Common myeloid progenitor, CD34-positive (primary cell): ENCODE measurements around the gene ZNF778.
"Not testable (repeated sequence)": the region's sequence is repeated elsewhere in the genome, so short reads cannot be mapped to it uniquely, and the experiment has no call there.

Experiments used
- CTCF ChIA-PET: fragments of 350-600 bp; sonication (Branson Sonifier 250); formaldehyde crosslinking; loops from one replicate; lab custom pipeline; 2021; ENCODE audit warnings: antibody characterized with exemption; lab: Charles Lee
- POLR2A ChIA-PET: fragments of 350-600 bp; sonication (Branson Sonifier 250); formaldehyde crosslinking; loops from one replicate; lab custom pipeline; 2021; ENCODE audit warnings: antibody characterized with exemption; lab: Charles Lee
- DNase-seq, 3 donors: peaks; one replicate each; pipeline versions ENCODE4 v3.0.0 to v3.0.0-alpha.2; 2013
- H3K27ac ChIP-seq, 2 experiments: 1 replicate in 1 of 2; 2 replicates in 1 of 2; pipeline ENCODE4 v1.7.0; 2013; ENCODE audit warnings: inconsistent platforms in 2 of 2, low read length in 2 of 2, mild to moderate bottlenecking in 2 of 2, low read depth in 1 of 2, moderate library complexity in 1 of 2; ENCODE audit not compliant: severe bottlenecking in 2 of 2, insufficient read depth in 1 of 2, poor library complexity in 1 of 2
- H3K27me3 ChIP-seq, 5 experiments: replicated peaks in 2 of 5; 1 replicate in 3 of 5; 2 replicates in 2 of 5; pipeline versions ENCODE4 v1.6.1 to v1.7.0; 2013; ENCODE audit warnings: low read length in 4 of 5, mild to moderate bottlenecking in 2 of 5, moderate library complexity in 2 of 5, inconsistent platforms in 1 of 5; ENCODE audit not compliant: insufficient read depth in 5 of 5, control insufficient read depth in 4 of 5
- H3K36me3 ChIP-seq, 4 experiments: 1 replicate in 2 of 4; 2 replicates in 2 of 4; pipeline versions ENCODE4 v1.6.1 to v1.7.0; 2013; ENCODE audit warnings: low read length in 3 of 4, control low read depth in 1 of 4, mild to moderate bottlenecking in 1 of 4; ENCODE audit not compliant: control insufficient read depth in 4 of 4, insufficient read depth in 4 of 4
- H3K4me1 ChIP-seq, 4 experiments: 1 replicate in 3 of 4; 2 replicates in 1 of 4; pipeline versions ENCODE4 v1.6.1 to v1.7.1; 2013; ENCODE audit warnings: low read length in 3 of 4, mild to moderate bottlenecking in 3 of 4, control low read depth in 1 of 4, inconsistent platforms in 1 of 4, moderate library complexity in 1 of 4; ENCODE audit not compliant: control insufficient read depth in 4 of 4, insufficient read depth in 4 of 4; ENCODE audit errors: control extremely low read depth in 1 of 4
- H3K4me3 ChIP-seq, 7 experiments: 1 replicate in 4 of 7; 2 replicates in 3 of 7; pipeline versions ENCODE4 v1.5.1 to v1.7.0; 2013; ENCODE audit warnings: mild to moderate bottlenecking in 7 of 7, low read length in 6 of 7, moderate library complexity in 6 of 7, inconsistent platforms in 2 of 7, low read depth in 2 of 7, control low read depth in 1 of 7; ENCODE audit not compliant: insufficient read depth in 4 of 7, control insufficient read depth in 1 of 7; ENCODE audit errors: extremely low read depth in 1 of 7
- H3K9me3 ChIP-seq, 5 experiments: 1 replicate in 4 of 5; 2 replicates in 1 of 5; pipeline versions ENCODE4 v1.6.1 to v1.7.1; 2013; ENCODE audit warnings: low read length in 4 of 5, mild to moderate bottlenecking in 2 of 5, inconsistent platforms in 1 of 5, low read depth in 1 of 5, moderate library complexity in 1 of 5; ENCODE audit not compliant: control insufficient read depth in 4 of 5, insufficient read depth in 2 of 5; ENCODE audit errors: control extremely low read depth in 1 of 5
- WGBS: methylation state at CpG from one replicate; pipeline ENCODE4 v1.1.5; 2013; ENCODE audit not compliant: insufficient coverage; 5-methylcytosine and 5-hydroxymethylcytosine counted together

ZNF778 gene

GRCh38 chr16:89192186-89192955 lies 25.1 kb upstream of the ZNF778 start:
- DNase-seq: peak; percentile 85 to 93 (median 91)
- H3K27ac ChIP-seq, H3K9me3 ChIP-seq, POLR2A ChIA-PET, H3K36me3 ChIP-seq: not testable (repeated sequence)
- Histone ChIP-seq H3K27me3 (peaks cover 0 to 14% (median 2%) of the 10 kb centered on the region in 5 experiments), H3K4me3 (peak overlapping the region in 6 of 7 experiments; percentile 23 to 65 (median 52)), H3K4me1 (peaks cover 0 to 25% (median 23%) of the 10 kb centered on the region in 4 experiments)
- under 1% methylated on average over 35 of the region's 63 CpGs for WGBS
- CTCF ChIA-PET: interaction anchor here (0.8 kb wide), 1 partner anchor 19 kb away, joined by 3 read pairs; no protein-coding TSS in a partner anchor

- DNase-seq: peak; percentile 75 to 89 (median 85)
- Histone ChIP-seq H3K4me1 (peaks cover 0 to 25% (median 23%) of the 10 kb centered on the region in 4 experiments), H3K9me3 (peaks cover 0 to 2% (median 0%) of the 10 kb centered on the region in 5 experiments), H3K36me3 (no peaks in the 10 kb centered on the region), H3K27me3 (peaks cover 0 to 21% (median 2%) of the 10 kb centered on the region in 5 experiments), H3K4me3 (peak overlapping the region in 1 of 7 experiments; percentile 11), H3K27ac (no peak overlapping the region)
- 29% methylated on average over 8 of the region's 39 CpGs for WGBS
- POLR2A ChIA-PET: no interaction called here
- CTCF ChIA-PET: interaction anchor here (0.8 kb wide), 1 partner anchor 20 kb away, joined by 3 read pairs; no protein-coding TSS in a partner anchor
Observed at GRCh38 chr16:89192956-89193575, 24.4 kb upstream of the ZNF778 start.

DNA sequence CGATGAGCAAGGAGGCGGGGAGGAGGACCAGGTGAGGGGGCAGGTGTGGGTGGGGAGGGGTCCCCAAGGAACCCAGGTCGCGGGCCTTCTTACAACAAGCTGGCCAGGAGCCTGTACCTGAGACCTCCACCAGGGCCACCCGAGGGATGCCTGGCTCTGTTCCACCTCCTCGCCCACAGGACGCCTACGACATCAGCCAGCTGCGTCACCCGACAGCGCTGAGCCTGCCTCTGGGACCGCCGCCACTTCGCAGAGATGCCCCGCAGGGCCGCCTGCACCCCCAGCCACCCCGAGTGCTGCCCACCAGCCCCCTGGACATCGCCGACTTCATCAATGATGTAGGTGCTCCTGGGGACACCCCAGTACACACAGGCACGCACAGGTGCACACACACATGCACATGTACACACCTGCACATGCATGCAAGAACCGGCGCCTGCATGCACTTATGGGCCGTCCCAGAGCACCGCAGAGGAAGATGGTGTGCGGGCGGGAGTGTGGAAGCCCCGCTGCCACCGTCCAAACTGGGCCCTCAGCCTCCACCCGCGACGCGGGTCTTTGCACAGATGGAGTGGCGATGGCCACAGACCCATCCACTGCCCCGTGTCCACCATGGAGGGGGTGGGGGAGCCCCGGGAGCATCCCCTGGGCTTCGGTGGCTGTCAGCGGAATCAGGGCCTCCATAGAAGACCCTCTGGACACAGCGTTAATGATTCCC lies 23.8 kb upstream of the ZNF778 start:
- POLR2A ChIA-PET: no interaction called here
- no peak for DNase-seq
- no peaks in the 10 kb centered on the region for H3K36me3 ChIP-seq
- no peak overlapping the region for H3K27ac ChIP-seq
- WGBS: 85% methylated on average over 33 of the region's 38 CpGs
- peaks cover 0 to 2% (median 0%) of the 10 kb centered on the region in 5 experiments for H3K9me3 ChIP-seq
- peaks cover 0 to 28% (median 2%) of the 10 kb centered on the region in 5 experiments for H3K27me3 ChIP-seq
- H3K4me1 ChIP-seq: peaks cover 0 to 25% (median 23%) of the 10 kb centered on the region in 4 experiments
- H3K4me3 ChIP-seq: peak overlapping the region in 1 of 7 experiments; percentile 11
- CTCF ChIA-PET: no interaction called here

DNA sequence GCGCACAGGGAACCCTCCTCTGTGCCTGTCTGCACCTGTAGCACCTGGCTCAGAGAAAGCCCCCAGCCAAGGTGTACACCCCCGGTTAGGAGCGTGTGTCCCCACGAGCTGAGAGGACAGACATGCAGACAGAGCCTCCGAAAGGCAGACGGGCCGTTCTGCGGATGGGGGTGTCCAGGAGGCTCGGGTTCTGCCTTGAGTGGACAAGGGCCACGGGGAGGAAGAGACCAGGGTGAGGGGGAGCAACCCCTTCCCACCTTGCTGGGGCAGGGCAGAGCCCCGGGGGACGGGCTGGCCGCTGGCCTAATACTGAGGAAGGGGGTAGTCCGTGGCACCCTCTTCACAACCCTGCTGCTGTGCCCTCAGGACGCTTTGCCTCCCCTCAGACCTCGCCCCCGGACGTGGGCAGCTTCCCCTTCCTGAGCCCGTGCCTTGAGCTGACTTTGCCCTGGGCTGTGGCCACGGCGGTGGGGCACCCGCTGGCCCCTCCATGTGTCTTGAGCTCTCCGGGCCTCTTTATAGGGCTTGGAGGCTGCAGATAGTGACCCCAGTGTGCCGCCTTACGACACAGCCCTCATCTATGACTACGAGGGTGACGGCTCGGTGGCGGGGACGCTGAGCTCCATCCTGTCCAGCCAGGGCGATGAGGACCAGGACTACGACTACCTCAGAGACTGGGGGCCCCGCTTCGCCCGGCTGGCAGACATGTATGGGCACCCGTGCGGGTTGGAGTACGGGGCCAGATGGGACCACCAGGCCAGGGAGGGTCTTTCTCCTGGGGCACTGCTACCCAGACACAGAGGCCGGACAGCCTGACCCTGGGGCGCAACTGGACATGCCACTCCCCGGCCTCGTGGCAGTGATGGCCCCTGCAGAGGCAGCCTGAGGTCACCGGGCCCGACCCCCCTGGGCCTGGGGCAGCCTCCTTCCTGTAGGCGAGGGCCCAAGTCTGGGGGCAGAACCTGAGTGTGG lies 22.9 kb upstream of the ZNF778 start:
- no peak overlapping the region for H3K4me3 ChIP-seq
- CTCF ChIA-PET: no interaction called here
- WGBS: 64% methylated on average over 38 of the region's 45 CpGs
- H3K4me1 ChIP-seq: peaks cover 0 to 25% (median 23%) of the 10 kb centered on the region in 4 experiments
- POLR2A ChIA-PET: interaction anchor here (0.6 kb wide), 1 partner anchor 23 kb away, joined by 3 read pairs; no protein-coding TSS in a partner anchor
- H3K27ac ChIP-seq: no peak overlapping the region
- H3K36me3 ChIP-seq: no peaks in the 10 kb centered on the region
- DNase-seq: peak in 1 of 3 donors; percentile 30
- H3K27me3 ChIP-seq: peaks cover 0 to 37% (median 3%) of the 10 kb centered on the region in 5 experiments
- H3K9me3 ChIP-seq: peaks cover 0 to 2% (median 0%) of the 10 kb centered on the region in 5 experiments

DNA sequence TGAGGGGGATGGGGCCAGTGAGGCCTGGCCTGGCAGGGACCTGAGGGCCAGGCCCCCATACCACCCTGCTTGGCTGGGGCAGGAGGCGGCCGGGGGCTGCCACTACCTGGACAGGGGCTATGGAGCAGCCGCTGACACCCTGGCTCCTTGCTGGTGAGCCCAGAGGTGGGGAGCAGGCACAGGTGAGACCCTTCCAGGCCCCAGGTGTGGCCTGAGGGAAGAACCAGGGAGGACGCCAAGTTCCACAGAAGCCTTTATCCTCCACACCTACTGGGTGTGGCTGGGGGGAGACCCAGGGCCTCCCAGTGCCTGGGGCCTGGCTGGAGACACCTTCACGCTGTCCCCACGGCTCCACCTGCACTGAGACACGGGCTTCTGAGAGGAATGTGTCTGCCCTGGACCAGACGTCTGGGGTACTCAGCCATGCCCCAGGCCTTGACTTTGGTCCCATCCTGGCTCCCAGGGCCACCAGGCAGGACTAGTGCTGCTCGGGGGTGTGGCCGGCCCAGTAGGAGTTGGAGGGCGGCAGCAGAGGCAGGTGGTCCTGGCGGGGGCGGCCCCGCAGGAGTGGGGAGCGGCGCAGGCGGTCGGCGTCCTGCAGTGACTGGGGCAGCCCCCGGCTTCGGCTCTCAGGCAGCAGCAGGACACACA lies 21.9 kb upstream of the ZNF778 start:
- ChIA-PET CTCF (no interaction called here), POLR2A (no interaction called here)
- H3K4me1 ChIP-seq: peaks cover 0 to 32% (median 29%) of the 10 kb centered on the region in 4 experiments
- H3K36me3 ChIP-seq: no peaks in the 10 kb centered on the region
- WGBS: 97% methylated on average over 18 of the region's 21 CpGs
- H3K4me3 ChIP-seq: no peak overlapping the region
- no peak for DNase-seq
- peaks cover 0 to 47% (median 9%) of the 10 kb centered on the region in 5 experiments for H3K27me3 ChIP-seq
- H3K9me3 ChIP-seq: peaks cover 0 to 2% (median 0%) of the 10 kb centered on the region in 5 experiments
- H3K27ac ChIP-seq: no peak overlapping the region
